ENCODE results near the gene PSG1.
"Not testable (repeated sequence)": the region's sequence is repeated elsewhere in the genome, so short reads cannot be mapped to it uniquely, and the experiment has no call there.

DNA sequence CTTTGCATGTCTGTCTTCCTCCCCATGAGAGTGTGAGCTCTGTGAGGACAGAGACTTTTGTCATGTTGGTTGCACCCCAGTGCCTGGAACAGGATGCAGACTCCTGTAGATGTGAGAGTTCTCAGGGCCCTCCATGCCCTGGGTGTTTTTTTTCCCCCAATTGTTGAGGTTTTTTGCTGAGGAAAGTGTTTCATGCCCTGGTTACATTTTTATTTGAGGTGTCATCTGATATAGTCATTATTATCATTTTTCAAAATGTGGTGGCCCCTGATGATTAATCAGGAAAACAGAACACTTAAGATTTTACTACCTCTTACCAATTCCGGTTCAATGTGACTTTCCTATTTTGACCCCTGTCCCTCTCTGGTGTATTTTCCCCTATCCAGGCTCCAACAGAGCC lies 37.4 kb upstream of the PSG1 start:
- TF ChIP-seq, protein P1, sequence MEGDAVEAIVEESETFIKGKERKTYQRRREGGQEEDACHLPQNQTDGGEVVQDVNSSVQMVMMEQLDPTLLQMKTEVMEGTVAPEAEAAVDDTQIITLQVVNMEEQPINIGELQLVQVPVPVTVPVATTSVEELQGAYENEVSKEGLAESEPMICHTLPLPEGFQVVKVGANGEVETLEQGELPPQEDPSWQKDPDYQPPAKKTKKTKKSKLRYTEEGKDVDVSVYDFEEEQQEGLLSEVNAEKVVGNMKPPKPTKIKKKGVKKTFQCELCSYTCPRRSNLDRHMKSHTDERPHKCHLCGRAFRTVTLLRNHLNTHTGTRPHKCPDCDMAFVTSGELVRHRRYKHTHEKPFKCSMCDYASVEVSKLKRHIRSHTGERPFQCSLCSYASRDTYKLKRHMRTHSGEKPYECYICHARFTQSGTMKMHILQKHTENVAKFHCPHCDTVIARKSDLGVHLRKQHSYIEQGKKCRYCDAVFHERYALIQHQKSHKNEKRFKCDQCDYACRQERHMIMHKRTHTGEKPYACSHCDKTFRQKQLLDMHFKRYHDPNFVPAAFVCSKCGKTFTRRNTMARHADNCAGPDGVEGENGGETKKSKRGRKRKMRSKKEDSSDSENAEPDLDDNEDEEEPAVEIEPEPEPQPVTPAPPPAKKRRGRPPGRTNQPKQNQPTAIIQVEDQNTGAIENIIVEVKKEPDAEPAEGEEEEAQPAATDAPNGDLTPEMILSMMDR (IDR thresholded peaks at IDR 0.05) = not testable (repeated sequence)
- not testable (repeated sequence) for TF ChIP-seq POLR2A (IDR thresholded peaks at IDR 0.05)

All from lower leg skin (tissue), 3 donors.